Ramos (cell line): ENCODE results near the gene RELT.

Experiments
- in situ Hi-C: fragments of 300-500 bp; cut with MboI; formaldehyde crosslinking; loops from one replicate; pipeline ENCODE4 v1.14.3; 2022; ENCODE audit warnings: low sequenced_read_pairs; ENCODE audit not compliant: unreplicated experiment

Gene RELT

GRCh38 chr11:73388265-73389133, 12.3 kb downstream of the RELT start:
- in situ Hi-C loops = no loop called here

DNA sequence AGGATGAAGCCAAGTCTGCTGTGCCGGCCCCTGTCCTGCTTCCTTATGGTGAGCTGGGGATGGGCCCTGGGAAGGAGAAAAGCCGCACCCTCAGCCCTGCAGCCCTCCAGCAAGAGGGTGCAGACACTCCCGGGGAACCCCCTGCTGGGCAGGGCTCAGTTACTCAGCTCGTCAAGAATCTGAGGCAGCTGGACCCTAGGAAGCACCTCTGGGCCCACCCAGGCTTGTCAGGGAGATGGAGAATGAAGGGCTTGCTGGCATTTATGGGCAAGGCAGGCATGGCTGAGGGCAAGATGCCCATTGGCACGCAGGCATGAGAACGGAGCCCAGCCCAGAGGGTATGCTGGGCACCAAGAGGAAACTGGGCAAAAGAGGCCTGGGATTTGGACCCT, 12.9 kb downstream of the RELT start:
- in situ Hi-C loops = no loop called here

DNA sequence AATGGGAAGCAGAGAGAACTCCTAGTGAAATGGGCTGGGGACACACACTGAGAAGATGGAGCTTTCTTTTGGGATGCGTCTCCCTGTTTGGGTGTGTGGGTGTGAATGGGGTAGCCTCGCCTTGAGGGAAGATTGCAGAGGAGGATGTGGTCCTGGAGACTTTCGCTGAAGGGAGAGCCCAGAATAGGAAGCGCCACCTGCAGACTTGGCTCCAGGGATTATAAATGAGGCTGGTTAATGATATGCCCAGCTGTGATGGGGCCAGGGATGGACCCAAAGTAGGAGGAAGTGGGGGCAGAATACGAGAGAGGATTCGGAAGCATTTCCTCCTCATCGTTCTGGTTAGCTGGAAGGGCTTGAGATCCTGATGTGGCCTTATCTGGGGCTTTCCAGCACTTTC, 13.7 kb downstream of the RELT start:
- in situ Hi-C loops = loop anchor here (5.0 kb wide), 1 partner anchor 38 kb away; no protein-coding TSS in a partner anchor

GRCh38 chr11:73390601-73391565, 14.7 kb downstream of the RELT start:
- in situ Hi-C loops = loop anchor here (5.0 kb wide), 1 partner anchor 39 kb away; no protein-coding TSS in a partner anchor

- in situ Hi-C loops = loop anchor here (5.0 kb wide), 1 partner anchor 39 kb away; no protein-coding TSS in a partner anchor
These were observed 15.5 kb downstream of the RELT start for GRCh38 chr11:73391665-73392064.

- in situ Hi-C loops = loop anchor here (5.0 kb wide), 1 partner anchor 40 kb away; no protein-coding TSS in a partner anchor
These were observed 16.2 kb downstream of the RELT start for GRCh38 chr11:73392108-73393010.

DNA sequence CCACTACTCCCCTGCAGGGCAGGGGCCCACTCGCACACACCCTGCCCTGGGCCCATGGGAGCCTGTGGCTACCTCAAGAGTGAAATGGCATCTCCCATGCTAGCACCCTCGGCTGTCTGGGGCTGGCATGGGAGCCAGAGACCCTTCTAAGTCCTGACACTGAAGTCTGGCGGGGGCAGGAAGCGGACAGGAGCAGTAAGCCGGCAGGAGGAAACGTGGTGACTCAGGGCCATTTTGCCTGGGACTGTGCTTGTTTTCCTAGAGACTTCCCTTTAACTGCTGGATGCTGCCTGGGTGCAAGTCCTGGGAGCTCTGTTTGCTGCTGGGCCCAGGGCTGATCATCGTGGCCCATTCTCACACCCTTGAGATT, 16.8 kb downstream of the RELT start:
- in situ Hi-C loops = loop anchor here (5.0 kb wide), 1 partner anchor 41 kb away; no protein-coding TSS in a partner anchor

DNA sequence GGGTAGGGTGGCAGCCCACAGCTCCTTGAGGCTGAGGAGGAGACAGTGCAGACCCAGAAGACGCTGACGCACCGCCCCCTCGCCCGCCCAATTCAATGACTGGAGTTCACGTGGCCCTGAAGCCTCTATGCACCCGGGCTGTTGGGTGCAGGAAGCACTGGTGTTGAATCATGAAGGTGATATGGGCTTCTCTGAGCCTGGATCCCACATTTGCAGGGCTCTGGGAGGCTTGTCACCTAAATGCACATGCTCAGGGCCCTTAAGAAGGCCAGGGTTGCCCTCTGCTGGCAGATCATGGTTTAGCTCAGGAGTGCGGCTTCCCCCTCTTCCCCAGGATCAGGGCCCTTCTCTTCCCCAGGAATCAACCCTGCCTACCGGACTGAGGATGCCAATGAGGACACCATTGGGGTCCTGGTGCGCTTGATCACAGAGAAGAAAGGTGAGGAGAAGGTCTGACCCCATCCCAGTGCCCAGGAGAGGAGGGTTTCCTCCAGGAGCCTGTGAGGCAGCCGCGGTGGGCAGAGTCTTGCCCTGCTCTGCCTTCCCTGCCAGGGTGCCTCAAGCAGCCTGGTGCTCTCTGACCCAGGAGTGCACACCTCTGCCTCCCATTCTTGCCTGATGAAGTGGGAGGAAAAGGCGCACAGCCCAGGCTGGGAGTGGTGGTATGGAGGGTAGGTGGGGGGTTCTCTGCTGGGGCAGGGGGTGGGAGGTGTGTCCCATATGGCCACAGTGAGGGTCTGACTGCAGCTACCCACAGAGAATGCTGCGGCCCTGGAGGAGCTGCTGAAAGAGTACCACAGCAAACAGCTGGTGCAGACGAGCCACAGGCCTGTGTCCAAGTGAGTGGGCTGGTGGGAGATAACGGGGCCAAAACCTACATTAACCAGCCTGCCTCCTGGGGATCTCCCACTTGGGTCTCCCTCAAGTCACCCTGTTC, 17.5 kb downstream of the RELT start:
- in situ Hi-C loops = loop anchor here (5.0 kb wide), 1 partner anchor 41 kb away; no protein-coding TSS in a partner anchor

- in situ Hi-C loops = loop anchor here (5.0 kb wide), 1 partner anchor 42 kb away; no protein-coding TSS in a partner anchor
These were observed 18.5 kb downstream of the RELT start for GRCh38 chr11:73394416-73395296.

- in situ Hi-C loops = no loop called here
These were observed 19.4 kb downstream of the RELT start for GRCh38 chr11:73395297-73396208.

- in situ Hi-C loops = no loop called here
These were observed 20.2 kb downstream of the RELT start for GRCh38 chr11:73396251-73396930.

GRCh38 chr11:73396985-73397384, 20.8 kb downstream of the RELT start:
- in situ Hi-C loops = no loop called here

GRCh38 chr11:73397468-73398131, 21.4 kb downstream of the RELT start:
- in situ Hi-C loops = no loop called here

- in situ Hi-C loops = no loop called here
These were observed 21.9 kb downstream of the RELT start for GRCh38 chr11:73398132-73398526.

GRCh38 chr11:73398721-73399120, 22.5 kb downstream of the RELT start:
- in situ Hi-C loops = no loop called here
